DND-41 (cell line): ENCODE data around the gene ARHGAP15.

ENCODE experiments used
- CTCF ChIP-seq: IDR thresholded peaks from 2 replicates; pipeline ENCODE4 v1.5.1; 2012; ENCODE audit warnings: borderline replicate concordance, low read length, moderate library complexity, mild to moderate bottlenecking; ENCODE audit not compliant: poor library complexity, severe bottlenecking; ENCODE audit errors: extremely low read depth
- EZH2 ChIP-seq: IDR thresholded peaks from 3 replicates; pipeline ENCODE4 v1.6.1; 2012; ENCODE audit warnings: borderline replicate concordance, low read depth, mild to moderate bottlenecking, moderate library complexity, low read length, inconsistent platforms; ENCODE audit not compliant: severe bottlenecking

DNA sequence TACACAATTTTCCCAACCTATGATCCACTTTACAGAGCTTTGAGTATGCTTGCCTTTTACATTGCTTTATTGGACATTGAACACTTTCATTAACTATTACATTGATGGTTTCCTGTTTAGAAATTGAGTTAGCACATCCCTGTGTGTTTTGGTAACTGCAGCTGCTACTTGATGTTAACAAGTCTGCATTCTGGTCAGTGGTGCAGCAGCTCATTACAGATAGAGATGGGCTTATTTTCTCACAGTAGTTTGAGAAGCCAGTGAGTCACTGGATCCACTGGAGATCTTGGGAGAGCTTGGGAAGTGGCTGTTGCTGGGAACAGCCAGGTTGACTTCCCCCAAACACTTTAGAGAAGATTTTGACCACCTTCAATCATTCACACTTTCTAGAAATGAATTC is 150.5 kb downstream of the ARHGAP15 start:
- TF ChIP-seq CTCF: no peak
- TF ChIP-seq EZH2: no peak
